DOHH2 (cell line): ENCODE data around the gene SPPL2A.
A peak's percentile ranks its signal among the peaks of the same experiment; 100 is the strongest.

ENCODE experiments used
- H3F3A ChIP-seq: fragments of 200-600 bp; sonication (generic), shearing (Covaris generic); 2 replicates; pipeline ENCODE4 v1.6.0; 2016; ENCODE audit warnings: antibody characterized with exemption, mild to moderate bottlenecking; ENCODE audit not compliant: control insufficient read depth, insufficient read depth
- H3K27ac ChIP-seq: fragments of 200-600 bp; sonication (generic); 2 replicates; pipeline ENCODE4 v1.5.1; 2014; ENCODE audit warnings: low read depth, mild to moderate bottlenecking, low read length, moderate library complexity
- H3K27me3 ChIP-seq: fragments of 200-600 bp; sonication (generic); 2 replicates; pipeline ENCODE4 v1.6.1; 2014; ENCODE audit warnings: mild to moderate bottlenecking, low read length, mixed read lengths; ENCODE audit not compliant: control insufficient read depth
- H3K36me3 ChIP-seq: fragments of 200-600 bp; sonication (generic); 2 replicates; pipeline ENCODE4 v1.6.1; 2014; ENCODE audit warnings: mild to moderate bottlenecking, low read length, moderate library complexity, mixed read lengths; ENCODE audit not compliant: control insufficient read depth
- H3K4me1 ChIP-seq: fragments of 200-600 bp; sonication (generic); 2 replicates; pipeline ENCODE4 v1.6.1; 2014; ENCODE audit warnings: mild to moderate bottlenecking, low read length, mixed read lengths; ENCODE audit not compliant: control insufficient read depth
- H3K4me2 ChIP-seq: fragments of 200-600 bp; sonication (generic); 2 replicates; pipeline ENCODE4 v1.6.0; 2014; ENCODE audit warnings: mild to moderate bottlenecking, low read length, moderate library complexity
- H3K4me3 ChIP-seq: fragments of 200-600 bp; sonication (generic); 2 replicates; pipeline ENCODE4 v1.5.1; 2014; ENCODE audit warnings: mild to moderate bottlenecking, low read length, mixed read lengths
- H3K79me2 ChIP-seq: fragments of 200-600 bp; sonication (generic); 2 replicates; pipeline ENCODE4 v1.6.1; 2014; ENCODE audit warnings: mild to moderate bottlenecking, low read length, mixed read lengths; ENCODE audit not compliant: control insufficient read depth
- H3K9me2 ChIP-seq: fragments of 200-600 bp; sonication (generic); replicated peaks from 2 replicates; pipeline ENCODE4 v1.6.1; 2014; ENCODE audit warnings: mild to moderate bottlenecking, low read length, mixed read lengths; ENCODE audit not compliant: control insufficient read depth
- H3K9me3 ChIP-seq: fragments of 200-600 bp; sonication (generic); 2 replicates; pipeline ENCODE4 v1.6.1; 2014; ENCODE audit warnings: antibody characterized with exemption, low read length, mixed read lengths; ENCODE audit not compliant: control insufficient read depth, insufficient read depth
- H4K20me1 ChIP-seq: fragments of 200-600 bp; sonication (generic); 2 replicates; pipeline ENCODE4 v1.6.0; 2014; ENCODE audit warnings: low read depth, mild to moderate bottlenecking, antibody characterized with exemption, low read length, moderate library complexity; ENCODE audit not compliant: control insufficient read depth, insufficient read depth
- EZH2phosphoT487 ChIP-seq: fragments of 200-600 bp; sonication (generic); IDR thresholded peaks from 2 replicates; pipeline ENCODE4 v1.6.1; 2017; ENCODE audit warnings: borderline replicate concordance, mild to moderate bottlenecking, antibody characterized with exemption, low read length, moderate library complexity, mixed read lengths
- TF ChIP-seq, protein P1 (sequence below): fragments of 200-600 bp; sonication (generic); IDR thresholded peaks from one replicate; pipeline ENCODE4 v1.5.1; 2014; ENCODE audit warnings: antibody characterized with exemption, mild to moderate bottlenecking, low read depth, low read length; ENCODE audit not compliant: poor library complexity, severe bottlenecking

The SPPL2A gene

GRCh38 chr15:50686469-50687301, 78.8 kb downstream of the SPPL2A start, which contains the start of gene TRPM7:
TRPM7 (minus strand) TSS chr15:50686797; CDS start chr15:50686533, 264 bp downstream.
- peaks cover 44% of the 10 kb centered on the region for H3K36me3 ChIP-seq
- H3K27me3 ChIP-seq: no peaks in the 10 kb centered on the region
- H3K4me3 ChIP-seq: peak within 1 kb of the TSS; percentile 86
- H3F3A ChIP-seq: no peaks in the 10 kb centered on the region; the same call in 1 of the 2 replicates
- H4K20me1 ChIP-seq: peaks cover 20% of the 10 kb centered on the region
- H3K4me1 ChIP-seq: peaks cover 42% of the 10 kb centered on the region
- peaks cover 61% of the 10 kb centered on the region for H3K79me2 ChIP-seq
- TF ChIP-seq EZH2phosphoT487: no peak
- TF ChIP-seq, protein P1, sequence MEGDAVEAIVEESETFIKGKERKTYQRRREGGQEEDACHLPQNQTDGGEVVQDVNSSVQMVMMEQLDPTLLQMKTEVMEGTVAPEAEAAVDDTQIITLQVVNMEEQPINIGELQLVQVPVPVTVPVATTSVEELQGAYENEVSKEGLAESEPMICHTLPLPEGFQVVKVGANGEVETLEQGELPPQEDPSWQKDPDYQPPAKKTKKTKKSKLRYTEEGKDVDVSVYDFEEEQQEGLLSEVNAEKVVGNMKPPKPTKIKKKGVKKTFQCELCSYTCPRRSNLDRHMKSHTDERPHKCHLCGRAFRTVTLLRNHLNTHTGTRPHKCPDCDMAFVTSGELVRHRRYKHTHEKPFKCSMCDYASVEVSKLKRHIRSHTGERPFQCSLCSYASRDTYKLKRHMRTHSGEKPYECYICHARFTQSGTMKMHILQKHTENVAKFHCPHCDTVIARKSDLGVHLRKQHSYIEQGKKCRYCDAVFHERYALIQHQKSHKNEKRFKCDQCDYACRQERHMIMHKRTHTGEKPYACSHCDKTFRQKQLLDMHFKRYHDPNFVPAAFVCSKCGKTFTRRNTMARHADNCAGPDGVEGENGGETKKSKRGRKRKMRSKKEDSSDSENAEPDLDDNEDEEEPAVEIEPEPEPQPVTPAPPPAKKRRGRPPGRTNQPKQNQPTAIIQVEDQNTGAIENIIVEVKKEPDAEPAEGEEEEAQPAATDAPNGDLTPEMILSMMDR: no peak
- peak within 1 kb of the TSS; percentile 76 for H3K4me2 ChIP-seq
- no peaks in the 10 kb centered on the region for H3K9me2 ChIP-seq
- H3K27ac ChIP-seq: peak within 1 kb of the TSS; percentile 78
- H3K9me3 ChIP-seq: no peaks in the 10 kb centered on the region

DNA sequence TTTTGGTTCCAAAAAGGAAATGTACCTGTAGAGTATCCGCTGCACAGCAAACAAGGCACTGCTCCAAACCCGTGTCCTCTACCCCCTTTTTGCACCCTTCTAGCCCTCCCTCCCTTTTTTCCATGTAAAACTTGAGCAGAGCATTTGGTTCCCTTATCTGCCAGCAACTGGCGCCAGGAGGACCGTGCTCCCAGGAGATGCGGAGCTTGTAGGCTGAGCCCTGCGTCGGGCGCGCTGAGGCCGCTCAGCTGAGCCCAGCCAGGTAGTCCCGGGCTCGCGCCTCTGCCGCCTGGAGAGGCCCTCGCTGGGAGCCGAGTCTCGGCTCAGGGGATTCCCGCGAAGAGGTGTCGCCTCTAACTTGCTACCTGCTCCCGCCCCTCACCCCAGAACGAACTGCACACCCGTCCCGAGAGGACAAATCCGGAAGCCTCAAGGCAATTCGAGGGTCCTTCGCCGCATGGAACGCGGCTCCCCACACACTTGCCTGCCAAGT, 79.5 kb downstream of the SPPL2A start:
- H3K36me3 ChIP-seq: peaks cover 50% of the 10 kb centered on the region
- no peaks in the 10 kb centered on the region; the same call in 1 of the 2 replicates for H3F3A ChIP-seq
- peak overlapping the region; percentile 86 for H3K4me3 ChIP-seq
- H4K20me1 ChIP-seq: peaks cover 27% of the 10 kb centered on the region
- no peak for TF ChIP-seq EZH2phosphoT487
- TF ChIP-seq, protein P1: no peak
- peak overlapping the region; percentile 76 for H3K4me2 ChIP-seq
- H3K4me1 ChIP-seq: peaks cover 46% of the 10 kb centered on the region
- H3K9me2 ChIP-seq: no peaks in the 10 kb centered on the region
- no peaks in the 10 kb centered on the region for H3K9me3 ChIP-seq
- peaks cover 68% of the 10 kb centered on the region for H3K79me2 ChIP-seq
- peak overlapping the region; percentile 78 for H3K27ac ChIP-seq
- no peaks in the 10 kb centered on the region for H3K27me3 ChIP-seq

DNA sequence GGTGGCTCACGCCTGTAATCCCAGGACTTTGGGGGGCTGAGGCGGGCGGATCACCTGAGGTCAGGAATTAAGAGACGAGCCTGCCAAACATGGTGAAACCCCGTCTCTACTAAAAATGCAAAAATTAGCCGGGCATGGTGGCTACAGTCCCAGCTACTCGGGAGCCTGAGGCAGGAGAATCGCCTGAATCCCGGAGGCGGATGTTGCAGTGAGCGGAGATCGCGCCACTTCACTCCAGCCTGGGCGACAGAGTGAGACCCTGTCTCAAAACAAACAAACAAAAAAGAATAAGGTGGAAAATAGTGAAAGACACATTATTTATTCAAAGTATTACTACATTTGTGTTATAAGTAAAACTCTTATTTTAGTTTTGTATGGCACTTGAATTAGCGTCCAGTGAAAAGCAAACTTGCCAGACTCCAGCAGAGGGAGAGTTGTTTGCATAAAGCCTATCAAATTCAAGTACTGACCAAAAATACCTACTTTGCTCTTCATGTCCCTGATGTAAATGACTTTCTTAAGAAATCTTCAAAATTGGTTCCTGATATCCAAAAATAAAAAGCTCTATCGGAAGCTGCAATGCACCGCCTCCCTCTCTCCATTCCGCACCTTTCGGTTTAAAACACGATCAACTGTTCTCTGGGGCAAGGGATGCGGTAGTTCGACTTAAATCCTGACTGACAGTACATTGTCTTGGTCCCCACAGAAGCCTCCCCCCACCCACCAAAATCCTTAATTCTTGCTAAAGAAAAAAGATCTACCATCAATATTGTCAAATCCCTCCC, 80.1 kb downstream of the SPPL2A start:
- TF ChIP-seq, protein P1: no peak
- TF ChIP-seq EZH2phosphoT487: no peak
- Histone ChIP-seq H3K9me2 (no peaks in the 10 kb centered on the region), H3F3A (no peaks in the 10 kb centered on the region; the same call in 1 of the 2 replicates), H3K27me3 (no peaks in the 10 kb centered on the region), H3K4me3 (peak overlapping the region; percentile 86), H4K20me1 (peaks cover 27% of the 10 kb centered on the region), H3K79me2 (peaks cover 74% of the 10 kb centered on the region), H3K36me3 (peaks cover 51% of the 10 kb centered on the region), H3K9me3 (no peaks in the 10 kb centered on the region), H3K4me2 (peak overlapping the region; percentile 76), H3K27ac (peak overlapping the region; percentile 78), H3K4me1 (peaks cover 46% of the 10 kb centered on the region)
